GM23248 (cell line): ENCODE measurements around the gene SLMAP. TPM values are rescaled to one million over a fixed set of nuclear protein-coding genes. Genes with fewer than 3 reads are reported as not detected.
"Not testable (repeated sequence)": the region's sequence is repeated elsewhere in the genome, so short reads cannot be mapped to it uniquely, and the experiment has no call there.

Experiments
- DNase-seq: peaks from one replicate; pipeline ENCODE4 v3.0.0-alpha.2; 2015
- H2AFZ ChIP-seq: fragments of 200-600 bp; sonication (generic); 2 replicates; pipeline ENCODE4 v1.6.1; 2016; ENCODE audit warnings: antibody characterized with exemption
- H3F3A ChIP-seq: fragments of 200-600 bp; sonication (generic); 2 replicates; pipeline ENCODE4 v1.6.1; 2016; ENCODE audit warnings: mild to moderate bottlenecking, antibody characterized with exemption, mixed run types; ENCODE audit not compliant: insufficient read depth
- H3K27ac ChIP-seq: fragments of 200-600 bp; sonication (generic); 2 replicates; pipeline ENCODE4 v1.5.1; 2016; ENCODE audit warnings: mild to moderate bottlenecking
- H3K27me3 ChIP-seq: fragments of 200-600 bp; sonication (generic); replicated peaks from 2 replicates; pipeline ENCODE4 v1.6.1; 2016; ENCODE audit warnings: mild to moderate bottlenecking; ENCODE audit not compliant: insufficient read depth
- H3K36me3 ChIP-seq: fragments of 200-600 bp; sonication (generic); 2 replicates; pipeline ENCODE4 v1.6.1; 2016; ENCODE audit warnings: low read depth, mild to moderate bottlenecking
- H3K4me1 ChIP-seq: fragments of 200-600 bp; sonication (generic); 2 replicates; pipeline ENCODE4 v1.6.1; 2016; ENCODE audit warnings: mild to moderate bottlenecking; ENCODE audit not compliant: insufficient read depth
- H3K4me2 ChIP-seq: fragments of 200-600 bp; sonication (generic); one replicate; pipeline ENCODE4 v1.6.1; 2016; ENCODE audit warnings: mild to moderate bottlenecking; ENCODE audit not compliant: unreplicated experiment
- H3K4me3 ChIP-seq: fragments of 200-600 bp; sonication (generic); 2 replicates; pipeline ENCODE4 v1.5.1; 2016; ENCODE audit warnings: mild to moderate bottlenecking
- H3K79me2 ChIP-seq: fragments of 200-600 bp; sonication (generic); 2 replicates; pipeline ENCODE4 v1.6.1; 2016; ENCODE audit warnings: mild to moderate bottlenecking; ENCODE audit not compliant: insufficient read depth
- H3K9ac ChIP-seq: fragments of 200-600 bp; sonication (generic); 2 replicates; pipeline ENCODE4 v1.6.1; 2016; ENCODE audit warnings: mild to moderate bottlenecking
- H3K9me2 ChIP-seq: fragments of 200-600 bp; sonication (generic); 2 replicates; pipeline ENCODE4 v1.6.1; 2016; ENCODE audit warnings: mixed run types, mild to moderate bottlenecking, moderate library complexity; ENCODE audit not compliant: insufficient read depth
- H3K9me3 ChIP-seq: fragments of 200-600 bp; sonication (generic); one replicate; pipeline ENCODE4 v1.6.1; 2017; ENCODE audit warnings: low read depth
- H4K20me1 ChIP-seq: fragments of 200-600 bp; sonication (generic); 2 replicates; pipeline ENCODE4 v1.6.0; 2016; ENCODE audit not compliant: insufficient read depth
- EZH2 ChIP-seq: fragments of 200-600 bp; sonication (generic); IDR thresholded peaks from 2 replicates; pipeline ENCODE4 v1.6.1; 2018; ENCODE audit warnings: antibody characterized with exemption, mild to moderate bottlenecking; ENCODE audit not compliant: insufficient read depth, poor library complexity, severe bottlenecking
- EZH2phosphoT487 ChIP-seq: fragments of 200-600 bp; sonication (generic); IDR thresholded peaks from 2 replicates; pipeline ENCODE4 v1.6.1; 2018; ENCODE audit warnings: antibody characterized with exemption, moderate library complexity, mild to moderate bottlenecking, low read depth; ENCODE audit not compliant: insufficient read depth
- WGBS, 2 experiments: methylation state at CpG; one replicate each; pipeline ENCODE4 v1.1.6; 2015 to 2017; ENCODE audit warnings: low lambda C conversion rate in 2 of 2, low coverage in 1 of 2; ENCODE audit errors: missing lambda C conversion rate in 2 of 2; 5-methylcytosine and 5-hydroxymethylcytosine counted together
- in situ Hi-C: fragments of 300-500 bp; cut with MboI; formaldehyde crosslinking; loops from 2 replicates; pipeline ENCODE4 v1.15.0; 2020
- polyA plus RNA-seq: library from polyadenylated mRNA; unstranded; fragments of >200 nt; fragmentation: Nextera tagmentation; extraction: Ambion mirVana; gene quantifications from 2 replicates; pipeline ENCODE4 v1.2.1, GENCODE V29; 2016
- total RNA-seq: library from RNA; depleted of rRNA; stranded (reverse); fragments of >200 nt; shearing (Covaris generic); gene quantifications from 2 replicates; pipeline ENCODE4 v1.2.3, GENCODE V29; 2014

Gene SLMAP
- total and polyA plus RNA-seq, 2 experiments from 2014 or later, result 28.4 to 33.9 TPM

DNA sequence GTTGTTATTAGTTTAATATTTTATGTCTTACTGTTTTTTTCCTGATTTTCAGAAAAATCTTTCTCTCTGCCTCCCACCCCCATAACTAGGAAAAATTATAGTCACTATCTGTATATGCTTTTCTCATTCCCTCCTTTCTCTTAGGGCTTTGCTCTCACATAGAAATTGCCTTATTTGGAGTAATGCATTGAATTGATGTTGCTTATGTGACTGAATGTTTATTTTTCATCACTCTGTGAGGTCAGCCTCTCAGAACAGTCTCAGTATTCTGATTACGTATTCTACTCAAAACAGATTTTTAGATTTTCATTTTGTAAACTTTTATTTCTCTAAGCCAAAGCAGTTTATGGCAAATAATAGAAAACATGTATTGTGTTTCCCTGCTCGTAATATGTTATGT lies 121.0 kb downstream of the SLMAP start:
- H3F3A ChIP-seq, result no peaks in the 10 kb centered on the region
- no peak overlapping the region for H2AFZ ChIP-seq
- no peak for TF ChIP-seq EZH2phosphoT487
- TF ChIP-seq EZH2, result no peak
- H4K20me1 ChIP-seq, result no peaks in the 10 kb centered on the region
- in situ Hi-C loops, result no loop called here
- H3K9ac ChIP-seq, result no peak overlapping the region
- 88% methylated on average over 2 of the region's 2 CpGs for WGBS, 2 experiments
- H3K4me1 ChIP-seq, result no peaks in the 10 kb centered on the region
- no peak for DNase-seq
- no peak overlapping the region for H3K4me3 ChIP-seq
- no peaks in the 10 kb centered on the region for H3K79me2 ChIP-seq
- no peak overlapping the region for H3K27ac ChIP-seq
- H3K9me3 ChIP-seq, result no peaks in the 10 kb centered on the region
- no peak overlapping the region for H3K4me2 ChIP-seq
- H3K9me2 ChIP-seq, result no peaks in the 10 kb centered on the region
- H3K36me3 ChIP-seq, result no peaks in the 10 kb centered on the region
- H3K27me3 ChIP-seq, result no peaks in the 10 kb centered on the region

DNA sequence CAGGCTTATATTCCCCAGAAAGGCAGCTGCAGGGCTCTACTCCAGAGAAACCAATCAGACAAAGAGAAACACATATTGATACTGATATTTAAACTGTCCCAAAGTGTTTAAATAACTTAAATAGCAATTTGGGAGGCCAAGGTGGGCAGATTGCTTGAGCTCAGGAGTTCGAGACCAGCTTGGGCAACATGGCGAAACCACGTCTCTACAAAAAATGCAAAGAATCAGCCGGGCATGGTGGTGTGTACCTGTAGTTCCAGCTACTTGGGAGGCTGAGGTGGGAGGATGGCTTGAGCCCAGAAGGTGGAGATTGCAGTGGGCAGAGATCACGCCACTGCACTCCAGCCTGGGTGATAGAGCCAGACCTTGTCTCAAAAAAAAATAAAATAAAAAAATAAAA lies 128.3 kb downstream of the SLMAP start:
- H3F3A ChIP-seq, H3K27me3 ChIP-seq, H3K4me1 ChIP-seq, H2AFZ ChIP-seq, H4K20me1 ChIP-seq, in situ Hi-C loops, H3K9me2 ChIP-seq, H3K4me3 ChIP-seq, H3K9me3 ChIP-seq, H3K9ac ChIP-seq, DNase-seq, H3K4me2 ChIP-seq, H3K27ac ChIP-seq, H3K79me2 ChIP-seq, H3K36me3 ChIP-seq: not testable (repeated sequence)
- WGBS, 2 experiments, result 97 to 99% methylated on average over 5 of the region's 5 CpGs

DNA sequence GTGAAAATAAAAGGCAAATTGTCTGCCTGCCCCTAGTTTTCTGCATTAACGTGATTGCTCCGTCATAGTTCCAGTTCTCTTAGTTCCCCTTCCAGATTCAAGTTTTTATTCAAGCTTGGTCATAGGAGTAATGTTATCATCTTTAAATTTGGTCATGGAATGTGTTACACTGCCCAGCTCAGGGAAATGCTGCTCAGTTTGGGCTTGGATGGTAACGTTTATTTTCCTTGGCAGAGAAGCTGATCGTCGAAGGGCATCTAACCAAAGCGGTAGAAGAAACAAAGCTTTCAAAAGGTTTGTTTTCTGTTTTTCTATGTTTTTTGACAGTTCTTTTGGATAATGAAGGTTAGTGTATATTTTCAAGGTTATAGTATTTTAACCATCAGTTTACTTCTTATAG lies 133.7 kb downstream of the SLMAP start:
- Histone ChIP-seq H3K9ac (peak overlapping the region; percentile 10; the same call in 1 of the 2 replicates), H3K4me1 (peaks cover 14% of the 10 kb centered on the region), H3K9me2 (no peaks in the 10 kb centered on the region), H3K36me3 (no peaks in the 10 kb centered on the region; the same call in 1 of the 2 replicates), H3K4me3 (peak overlapping the region; percentile 2), H3K9me3 (no peaks in the 10 kb centered on the region), H3F3A (no peaks in the 10 kb centered on the region), H3K27me3 (no peaks in the 10 kb centered on the region), H4K20me1 (no peaks in the 10 kb centered on the region), H3K79me2 (no peaks in the 10 kb centered on the region), H2AFZ (no peak overlapping the region), H3K4me2 (peak overlapping the region; percentile 47), H3K27ac (no peak overlapping the region)
- DNase-seq, result peak; percentile 42
- in situ Hi-C loops, result no loop called here
- 50 to 61% methylated on average over 6 of the region's 6 CpGs for WGBS, 2 experiments
- TF ChIP-seq EZH2phosphoT487 (no peak), EZH2 (no peak)

DNA sequence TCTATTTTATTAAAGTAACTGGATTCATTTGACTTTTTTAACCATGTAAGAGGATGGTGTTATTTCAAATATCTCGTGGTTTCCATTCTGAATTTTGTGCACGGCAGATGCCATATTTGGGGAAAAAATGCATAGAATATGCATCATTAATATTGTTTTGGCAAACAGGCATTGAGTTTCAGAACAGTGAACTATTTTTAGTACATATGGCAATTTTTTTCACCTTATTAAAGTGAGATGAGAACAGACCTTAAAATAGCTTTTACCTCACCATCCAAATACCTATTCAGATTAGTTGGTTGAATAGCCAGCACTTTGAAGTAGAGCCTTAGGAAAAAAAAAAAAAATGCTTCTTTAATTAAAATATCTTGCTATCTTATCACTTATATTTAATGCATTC lies 134.8 kb downstream of the SLMAP start:
- no peaks in the 10 kb centered on the region for H3K79me2 ChIP-seq
- TF ChIP-seq EZH2phosphoT487 (no peak), EZH2 (no peak)
- no peak overlapping the region for H3K9ac ChIP-seq
- H3K9me3 ChIP-seq, result no peaks in the 10 kb centered on the region
- no peaks in the 10 kb centered on the region for H3K9me2 ChIP-seq
- H3F3A ChIP-seq, result no peaks in the 10 kb centered on the region
- no peak for DNase-seq
- H4K20me1 ChIP-seq, result no peaks in the 10 kb centered on the region
- no peaks in the 10 kb centered on the region for H3K27me3 ChIP-seq
- H3K36me3 ChIP-seq, result no peaks in the 10 kb centered on the region; the same call in 1 of the 2 replicates
- H3K4me2 ChIP-seq, result no peak overlapping the region
- no peak overlapping the region for H3K27ac ChIP-seq
- no peak overlapping the region for H2AFZ ChIP-seq
- in situ Hi-C loops, result no loop called here
- WGBS, 2 experiments, result 62 to 67% methylated on average over 2 of the region's 2 CpGs
- H3K4me3 ChIP-seq, result no peak overlapping the region; the same call in 1 of the 2 replicates
- H3K4me1 ChIP-seq, result peaks cover 14% of the 10 kb centered on the region

DNA sequence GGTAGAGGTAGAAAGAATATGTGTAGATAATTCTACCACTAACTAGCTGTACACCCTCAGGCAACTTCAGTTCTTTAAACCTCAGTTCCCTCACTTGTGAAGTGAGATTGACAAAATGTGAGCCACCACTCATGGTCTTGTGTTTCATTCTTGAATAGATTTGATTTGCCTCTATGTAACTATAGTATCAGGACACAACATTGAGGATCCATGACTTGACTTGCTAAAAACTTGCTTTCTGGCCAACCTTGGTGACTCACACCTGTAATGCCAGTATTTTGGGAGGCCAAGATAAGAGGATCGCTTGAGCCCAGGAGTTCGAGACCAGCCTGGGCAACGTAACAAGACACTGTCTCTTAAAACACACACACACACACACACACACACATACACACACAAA lies 136.3 kb downstream of the SLMAP start:
- in situ Hi-C loops, result no loop called here
- H3K27ac ChIP-seq, result no peak overlapping the region

More for the DNA sequence above, 136.3 kb downstream of the SLMAP start:
- Histone ChIP-seq H3K9ac (no peak overlapping the region), H3K9me3 (no peaks in the 10 kb centered on the region), H3K36me3 (peaks cover 8% of the 10 kb centered on the region), H3K4me3 (no peak overlapping the region), H2AFZ (no peak overlapping the region), H3K9me2 (no peaks in the 10 kb centered on the region), H4K20me1 (no peaks in the 10 kb centered on the region), H3F3A (no peaks in the 10 kb centered on the region), H3K4me1 (peaks cover 14% of the 10 kb centered on the region), H3K79me2 (no peaks in the 10 kb centered on the region), H3K27me3 (no peaks in the 10 kb centered on the region), H3K4me2 (no peak overlapping the region)
- DNase-seq, result peak; percentile 53
- TF ChIP-seq EZH2phosphoT487 (no peak), EZH2 (no peak)
- 99 to 100% methylated on average over 3 of the region's 3 CpGs for WGBS, 2 experiments
